HepG2 (cell line): Measurements from ENCODE around the gene GFRA1. TPM values are rescaled to one million over a fixed set of nuclear protein-coding genes. Genes with fewer than 3 reads are reported as not detected.

Source experiments
- ATAC-seq: fragments of 200-7000 bp; cut with Tn5 transposase; 3 replicates; pipeline ENCODE4 v1.9.1; 2020; ENCODE audit warnings: mild to moderate bottlenecking, moderate library complexity
- BruUV-seq: library from RNA; stranded (reverse); fragments of 400-500 nt; replicated peaks from 2 replicates; lab custom pipeline; 2021; lab: Mats Ljungman, UMichigan
- CTCF ChIA-PET: fragments of 300-600 bp; formaldehyde crosslinking; extraction: SDS; loops from one replicate; lab custom pipeline; 2021; ENCODE audit warnings: low total read pairs, inconsistent platforms, low intra/inter-chr PET ratio; lab: Yijun Ruan, JAX
- POLR2A ChIA-PET: fragments of 350-600 bp; sonication (Branson Sonifier 250); formaldehyde crosslinking; loops from one replicate; lab custom pipeline; 2020; ENCODE audit warnings: antibody characterized with exemption, inconsistent platforms; lab: Yijun Ruan, JAX
- DNase-seq: peaks from one replicate; pipeline ENCODE4 v3.0.0-alpha.2; 2015; ENCODE audit warnings: low spot score
- FAIRE-seq: peaks from 3 replicates; lab custom pipeline; 2011; peaks lifted over from hg19 to GRCh38; lab: Jason Lieb, UNC
- H2AFZ ChIP-seq: one replicate; pipeline ENCODE4 v1.6.1; 2011; ENCODE audit warnings: low read length, inconsistent platforms
- H3K27ac ChIP-seq: fragments of 300-600 bp; 3 replicates; pipeline ENCODE4 v1.8.0; 2011; ENCODE audit warnings: mixed run types, mild to moderate bottlenecking, mixed read lengths, low read length, inconsistent platforms; ENCODE audit not compliant: insufficient read depth; ENCODE audit errors: extremely low read length
- H3K27me3 ChIP-seq, 2 experiments: fragments of 200-600 bp in 1 of 2; 2 replicates in 1 of 2; 3 replicates in 1 of 2; pipeline versions ENCODE4 v1.6.0 to v1.8.0; 2011; ENCODE audit warnings: low read length in 2 of 2, mild to moderate bottlenecking in 2 of 2, moderate library complexity in 2 of 2, inconsistent platforms in 1 of 2; ENCODE audit not compliant: insufficient read depth in 2 of 2, control insufficient read depth in 1 of 2
- H3K36me3 ChIP-seq, 2 experiments: fragments of 200-600 bp in 1 of 2; replicated peaks in 1 of 2; 2 replicates in 1 of 2; 3 replicates in 1 of 2; pipeline versions ENCODE4 v1.5.1 to v1.8.0; 2011; ENCODE audit warnings: low read length in 2 of 2, inconsistent platforms in 1 of 2; ENCODE audit not compliant: insufficient read depth in 2 of 2, control insufficient read depth in 1 of 2
- H3K4me1 ChIP-seq: 2 replicates; pipeline ENCODE4 v1.5.1; 2012; ENCODE audit warnings: low read length, inconsistent platforms; ENCODE audit not compliant: insufficient read depth
- H3K4me2 ChIP-seq: 2 replicates; pipeline ENCODE4 v1.6.0; 2011; ENCODE audit warnings: low read depth, low read length, inconsistent platforms
- H3K4me3 ChIP-seq, 3 experiments: fragments of 200-600 bp in 1 of 3; sonication (generic), shearing (Covaris generic) in 1 of 3; replicated peaks in 1 of 3; 2 replicates each; pipeline ENCODE4 v1.5.1; 2011 to 2016; ENCODE audit warnings: low read length in 3 of 3, inconsistent platforms in 2 of 3, low read depth in 2 of 3, mild to moderate bottlenecking in 2 of 3, control low read depth in 1 of 3, mixed read lengths in 1 of 3; ENCODE audit not compliant: insufficient read depth in 1 of 3
- H3K79me2 ChIP-seq: one replicate; pipeline ENCODE4 v1.6.1; 2011; ENCODE audit warnings: low read length, inconsistent platforms; ENCODE audit not compliant: insufficient read depth
- H3K9ac ChIP-seq: 2 replicates; pipeline ENCODE4 v1.6.0; 2011; ENCODE audit warnings: mild to moderate bottlenecking, low read depth, low read length, inconsistent platforms; ENCODE audit not compliant: insufficient read depth
- H3K9me3 ChIP-seq: 2 replicates; pipeline ENCODE4 v1.5.1; 2012; ENCODE audit warnings: mild to moderate bottlenecking, low read length
- H4K20me1 ChIP-seq: 2 replicates; pipeline ENCODE4 v1.6.0; 2011; ENCODE audit warnings: inconsistent platforms, mild to moderate bottlenecking, low read length, moderate library complexity; ENCODE audit not compliant: insufficient read depth
- JUNB ChIP-seq: sonication (generic); formaldehyde crosslinking; IDR thresholded peaks from 2 replicates; pipeline ENCODE4 v1.8.0; 2022; ENCODE audit warnings: missing genetic modification reagents, mild to moderate bottlenecking, borderline replicate concordance
- KDM5A ChIP-seq: fragments of 200-600 bp; sonication (generic); IDR thresholded peaks from 2 replicates; pipeline ENCODE4 v1.7.0; 2018; ENCODE audit warnings: antibody characterized with exemption, mild to moderate bottlenecking, low read length, borderline replicate concordance
- PPARG ChIP-seq: conservative IDR thresholded peaks from 2 replicates; pipeline ENCODE4 v1.6.1; 2016; ENCODE audit warnings: missing biosample characterization, missing genetic modification reagents
- ZNF430 ChIP-seq: sonication (generic); formaldehyde crosslinking; IDR thresholded peaks from 2 replicates; pipeline ENCODE4 v1.9.0; 2021; ENCODE audit warnings: mild to moderate bottlenecking, missing genetic modification reagents
- whole genome bisulfite sequencing: methylation state at CpG from one replicate; pipeline ENCODE4 v1.1.6; 2017; ENCODE audit warnings: low lambda C conversion rate; 5-methylcytosine and 5-hydroxymethylcytosine counted together
- in situ Hi-C: cut with HindIII; loops from 2 replicates; pipeline ENCODE4 v1.10.0; 2017; ENCODE audit warnings: low pct_unique_long_range_greater_than_20kb; ENCODE audit not compliant: extremely low pct_ligation_motif_present
- intact Hi-C: fragments of 100-400 bp; cut with micrococcal nuclease; formaldehyde crosslinking; loops from one replicate; pipeline ENCODE4 v1.10.0; 2022; ENCODE audit not compliant: unreplicated experiment
- polyA plus RNA-seq, 8 experiments: library from polyadenylated mRNA; depleted of rRNA in 3 of 8; stranded (reverse) in 7 of 8; unstranded in 1 of 8; fragments of >200 nt; fragmentation: Illumina TruSeq in 4 of 8; extraction: Trizol in 4 of 8; gene quantifications; 2 replicates each; pipeline versions ENCODE4 v1.2.1 to v1.2.3, GENCODE V29; 2011 to 2016; ENCODE audit warnings: low read depth in 4 of 8, missing spikeins in 1 of 8, mixed read lengths in 1 of 8; ENCODE audit not compliant: insufficient read depth in 1 of 8
- total RNA-seq, 5 experiments: library from RNA; depleted of rRNA; stranded (reverse); fragments of >200 nt; fragmentation: Illumina TruSeq; extraction: Trizol; gene quantifications; 2 replicates each; pipeline ENCODE4 v1.2.3, GENCODE V29; 2016; ENCODE audit warnings: low read depth in 1 of 5

Gene GFRA1
- total and polyA plus RNA-seq, 2 of the 13 experiments (the other 11 are each of a cell fraction or from before 2014, with no cell fraction given): not detected

DNA sequence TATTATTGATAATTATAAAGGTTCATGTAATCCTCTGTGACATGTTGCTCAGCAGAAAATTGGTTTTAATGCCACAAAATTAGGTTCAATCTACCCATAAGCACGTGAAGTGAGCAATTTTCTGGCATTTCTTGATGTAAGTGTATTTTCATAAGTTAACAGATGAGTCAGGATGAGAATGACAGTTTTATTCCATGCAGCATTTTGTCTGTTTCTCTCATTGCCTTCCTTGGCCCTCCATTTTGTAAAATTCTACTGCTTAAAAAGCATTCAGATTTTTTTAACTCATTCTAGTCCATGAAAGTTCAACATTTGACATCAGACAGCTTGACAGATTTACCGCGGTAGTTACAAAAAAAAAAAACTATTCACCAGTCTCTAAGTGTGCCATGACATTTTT is 4.0 kb upstream of the GFRA1 start:
- Histone ChIP-seq H3K9ac (no peak overlapping the region), H3K4me1 (no peaks in the 10 kb centered on the region), H4K20me1 (no peaks in the 10 kb centered on the region), H3K4me3 (no peak overlapping the region), H3K27ac (no peak overlapping the region), H3K27me3 (peaks cover 2 to 28% of the 10 kb centered on the region in 2 experiments; a peak in 4 of 5 replicates), H2AFZ (no peak overlapping the region), H3K9me3 (no peaks in the 10 kb centered on the region), H3K4me2 (no peak overlapping the region), H3K79me2 (no peaks in the 10 kb centered on the region), H3K36me3 (no peaks in the 10 kb centered on the region)
- in situ Hi-C loops: no loop called here
- intact Hi-C loops: no loop called here
- no TSS peak for BruUV-seq
- 24% methylated on average over 3 of the region's 3 CpGs for WGBS
- FAIRE-seq (no peak), ATAC-seq (no peak), DNase-seq (no peak)
- CTCF ChIA-PET: no interaction called here
- no peak for TF ChIP-seq PPARG (CRISPR knock-in tag)
- POLR2A ChIA-PET: no interaction called here

DNA sequence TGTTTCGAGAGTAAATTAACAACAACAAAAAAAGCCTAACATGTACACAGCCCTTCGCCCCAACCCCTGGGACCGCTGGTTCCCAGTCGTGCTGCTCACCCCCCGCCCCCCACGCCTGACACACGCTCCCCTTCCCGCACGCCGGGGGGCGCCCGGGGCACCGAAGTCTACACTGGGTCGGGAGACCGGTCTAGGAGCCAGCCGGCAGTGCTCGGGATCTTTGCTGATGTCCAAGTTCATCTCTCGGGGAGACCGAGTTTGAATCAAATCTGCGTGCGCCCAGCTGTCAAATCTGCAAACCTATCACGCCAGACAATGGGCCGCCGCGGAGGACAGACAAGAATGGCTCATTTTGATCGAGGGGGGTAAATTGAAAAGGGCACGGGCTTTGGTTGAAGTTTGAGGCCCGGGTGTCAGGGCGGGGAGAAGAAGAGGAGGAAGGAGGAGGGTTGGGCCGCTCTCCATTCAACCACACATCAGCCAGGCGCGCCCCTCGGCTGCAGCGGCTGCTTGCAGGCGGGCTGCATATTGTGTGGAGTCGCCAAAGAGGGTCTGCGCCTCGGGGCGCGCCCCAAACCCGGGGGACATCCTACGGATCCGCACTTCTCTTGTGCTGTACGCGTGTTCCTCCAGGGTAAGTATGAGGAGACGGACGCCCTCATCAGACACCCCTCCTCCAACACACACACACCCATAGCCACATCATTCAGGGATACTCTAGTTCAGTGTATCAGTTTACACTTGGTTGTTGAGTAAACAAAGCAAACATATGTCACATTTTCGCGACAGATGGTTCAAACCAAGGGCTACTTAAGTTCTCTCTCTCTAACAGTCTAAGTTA is 1.3 kb upstream of the GFRA1 start:
- H3K4me2 ChIP-seq: no peak overlapping the region
- H3K9ac ChIP-seq: no peak overlapping the region
- ChIA-PET CTCF (no interaction called here), POLR2A (no interaction called here)
- no peak for FAIRE-seq
- ATAC-seq: no peak
- H2AFZ ChIP-seq: no peak overlapping the region
- DNase-seq: no peak
- in situ Hi-C loops: no loop called here
- TF ChIP-seq KDM5A: no peak
- TF ChIP-seq ZNF430 (CRISPR knock-in tag): no peak
- TF ChIP-seq JUNB (CRISPR knock-in tag): no peak
- BruUV-seq: no TSS peak
- no peak overlapping the region for H3K4me3 ChIP-seq
- 39% methylated on average over 42 of the region's 49 CpGs for WGBS
- H4K20me1 ChIP-seq: no peaks in the 10 kb centered on the region
- H3K27me3 ChIP-seq: peaks cover 2 to 34% of the 10 kb centered on the region in 2 experiments; a peak in 4 of 5 replicates
- no peak overlapping the region for H3K27ac ChIP-seq
- H3K36me3 ChIP-seq: no peaks in the 10 kb centered on the region
- H3K79me2 ChIP-seq: no peaks in the 10 kb centered on the region
- intact Hi-C loops: no loop called here
- H3K4me1 ChIP-seq: no peaks in the 10 kb centered on the region
- no peaks in the 10 kb centered on the region for H3K9me3 ChIP-seq
